SK-N-SH treated with all-trans-retinoic acid at 6 μM for 48 hours (cell line): Measurements from ENCODE around the gene ZFAND3.

Source experiments
- ATAC-seq: fragments of 200-7000 bp; cut with Tn5 transposase; 3 replicates; pipeline ENCODE4 v1.9.1; 2020; ENCODE audit warnings: mild to moderate bottlenecking, moderate library complexity
- ARNTL ChIP-seq: fragments of 450-650 bp; formaldehyde crosslinking; IDR thresholded peaks from 2 replicates; pipeline ENCODE4 v1.5.0; 2020; ENCODE audit warnings: low read depth, mild to moderate bottlenecking, moderate library complexity, borderline replicate concordance
- BACH2 ChIP-seq: fragments of 250-450 bp; sonication (Bioruptor Pico); IDR thresholded peaks from 2 replicates; pipeline ENCODE4 v1.9.0; 2021; ENCODE audit warnings: mild to moderate bottlenecking, borderline replicate concordance
- ESRRG ChIP-seq: fragments of 250-450 bp; sonication (Bioruptor Pico); IDR thresholded peaks from 2 replicates; pipeline ENCODE4 v1.6.1; 2021; ENCODE audit warnings: mild to moderate bottlenecking
- GLIS3 ChIP-seq: fragments of 250-450 bp; sonication (Bioruptor Pico); IDR thresholded peaks from 2 replicates; pipeline ENCODE4 v1.5.0; 2020; ENCODE audit warnings: mild to moderate bottlenecking, moderate library complexity
- OSR1 ChIP-seq: fragments of 250-450 bp; sonication (Bioruptor Pico); IDR thresholded peaks from 2 replicates; pipeline ENCODE4 v1.8.0; 2022; ENCODE audit warnings: moderate library complexity, mild to moderate bottlenecking, inconsistent platforms
- PATZ1 ChIP-seq: fragments of 250-450 bp; sonication (Bioruptor Pico); IDR thresholded peaks from 2 replicates; pipeline ENCODE4 v1.8.0; 2020; ENCODE audit warnings: mild to moderate bottlenecking, moderate library complexity, borderline replicate concordance
- POU6F1 ChIP-seq: fragments of 250-450 bp; sonication (Bioruptor Pico); IDR thresholded peaks from 2 replicates; pipeline ENCODE4 v1.8.0; 2021; ENCODE audit warnings: low read depth, mild to moderate bottlenecking, moderate library complexity, borderline replicate concordance
- PPARA ChIP-seq: fragments of 250-450 bp; sonication (Bioruptor Pico); IDR thresholded peaks from 2 replicates; pipeline ENCODE4 v1.5.0; 2020; ENCODE audit warnings: mild to moderate bottlenecking, borderline replicate concordance
- RARB ChIP-seq: fragments of 250-450 bp; sonication (Bioruptor Pico); IDR thresholded peaks from 2 replicates; pipeline ENCODE4 v1.8.0; 2021; ENCODE audit warnings: mild to moderate bottlenecking, moderate library complexity
- SNAI2 ChIP-seq: fragments of 250-450 bp; sonication (Bioruptor Pico); IDR thresholded peaks from 2 replicates; pipeline ENCODE4 v1.5.0; 2020; ENCODE audit warnings: mild to moderate bottlenecking, moderate library complexity
- TOX ChIP-seq: fragments of 250-450 bp; sonication (Bioruptor Pico); IDR thresholded peaks from 2 replicates; pipeline ENCODE4 v1.8.0; 2021; ENCODE audit warnings: mild to moderate bottlenecking, moderate library complexity, borderline replicate concordance
- TSHZ2 ChIP-seq: fragments of 250-450 bp; sonication (Bioruptor Pico); IDR thresholded peaks from 2 replicates; pipeline ENCODE4 v1.5.0; 2020; ENCODE audit warnings: mild to moderate bottlenecking, moderate library complexity
- ZC3H10 ChIP-seq: fragments of 250-450 bp; sonication (Bioruptor Pico); IDR thresholded peaks from 2 replicates; pipeline ENCODE4 v1.5.1; 2021; ENCODE audit warnings: mild to moderate bottlenecking, moderate library complexity
- ZFP3 ChIP-seq: fragments of 250-450 bp; sonication (Bioruptor Pico); IDR thresholded peaks from 2 replicates; pipeline ENCODE4 v1.5.0; 2020; ENCODE audit warnings: mild to moderate bottlenecking, moderate library complexity
- ZFP30 ChIP-seq: fragments of 450-650 bp; formaldehyde crosslinking; IDR thresholded peaks from 2 replicates; pipeline ENCODE4 v1.5.0; 2022; ENCODE audit warnings: mild to moderate bottlenecking, moderate library complexity
- ZNF565 ChIP-seq: fragments of 450-650 bp; formaldehyde crosslinking; conservative IDR thresholded peaks from 2 replicates; pipeline ENCODE4 v1.5.0; 2020; ENCODE audit warnings: low read depth, mild to moderate bottlenecking, moderate library complexity
- ZNF70 ChIP-seq: fragments of 450-650 bp; formaldehyde crosslinking; IDR thresholded peaks from 2 replicates; pipeline ENCODE4 v1.5.0; 2020; ENCODE audit warnings: mild to moderate bottlenecking, moderate library complexity
- ZNF8 ChIP-seq: fragments of 450-650 bp; formaldehyde crosslinking; IDR thresholded peaks from 2 replicates; pipeline ENCODE4 v1.5.0; 2020; ENCODE audit warnings: mild to moderate bottlenecking, moderate library complexity
- TF ChIP-seq, protein P1 (sequence below): fragments of 250-450 bp; sonication (Bioruptor Pico); IDR thresholded peaks from 2 replicates; pipeline ENCODE4 v1.5.1; 2021; ENCODE audit warnings: mild to moderate bottlenecking, moderate library complexity

ZFAND3 gene

DNA sequence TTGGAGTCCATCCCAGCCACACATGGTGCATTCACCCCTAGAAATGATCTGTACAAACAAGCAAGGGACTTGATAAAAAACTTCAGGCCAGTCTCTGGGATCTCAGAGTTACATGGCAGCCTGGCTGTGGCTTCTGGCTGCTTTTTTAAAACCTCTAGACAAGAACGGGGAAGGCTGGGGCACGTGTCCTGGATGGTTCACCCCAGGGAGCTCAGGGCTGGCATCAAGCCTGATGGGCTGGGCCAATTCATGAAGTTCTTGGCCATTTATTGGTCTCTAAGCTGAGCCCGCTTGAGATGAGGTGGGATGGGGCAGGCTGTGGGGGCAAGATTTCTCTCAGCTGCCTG is 10.4 kb upstream of the ZFAND3 start:
- TF ChIP-seq ARNTL (no peak), BACH2 (CRISPR knock-in tag) (no peak), ESRRG (CRISPR knock-in tag) (no peak), TOX (CRISPR knock-in tag) (no peak), PPARA (CRISPR knock-in tag) (no peak), TSHZ2 (CRISPR knock-in tag) (no peak), ZFP3 (CRISPR knock-in tag) (no peak), ZFP30 (CRISPR knock-in tag) (no peak)
- TF ChIP-seq, protein P1, sequence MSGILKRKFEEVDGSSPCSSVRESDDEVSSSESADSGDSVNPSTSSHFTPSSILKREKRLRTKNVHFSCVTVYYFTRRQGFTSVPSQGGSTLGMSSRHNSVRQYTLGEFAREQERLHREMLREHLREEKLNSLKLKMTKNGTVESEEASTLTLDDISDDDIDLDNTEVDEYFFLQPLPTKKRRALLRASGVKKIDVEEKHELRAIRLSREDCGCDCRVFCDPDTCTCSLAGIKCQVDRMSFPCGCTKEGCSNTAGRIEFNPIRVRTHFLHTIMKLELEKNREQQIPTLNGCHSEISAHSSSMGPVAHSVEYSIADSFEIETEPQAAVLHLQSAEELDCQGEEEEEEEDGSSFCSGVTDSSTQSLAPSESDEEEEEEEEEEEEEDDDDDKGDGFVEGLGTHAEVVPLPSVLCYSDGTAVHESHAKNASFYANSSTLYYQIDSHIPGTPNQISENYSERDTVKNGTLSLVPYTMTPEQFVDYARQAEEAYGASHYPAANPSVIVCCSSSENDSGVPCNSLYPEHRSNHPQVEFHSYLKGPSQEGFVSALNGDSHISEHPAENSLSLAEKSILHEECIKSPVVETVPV: no peak
- ATAC-seq: no peak

GRCh38 chr6:37812841-37813240 is 6.7 kb upstream of the ZFAND3 start:
- no peak for ATAC-seq
- TF ChIP-seq ARNTL (no peak), OSR1 (no peak), GLIS3 (CRISPR knock-in tag) (no peak), SNAI2 (CRISPR knock-in tag) (no peak), TOX (CRISPR knock-in tag) (no peak)

GRCh38 chr6:37814374-37814773 is 5.2 kb upstream of the ZFAND3 start:
- ATAC-seq: no peak

More at GRCh38 chr6:37814374-37814773, 5.2 kb upstream of the ZFAND3 start:
- TF ChIP-seq ZC3H10: no peak
- no peak for TF ChIP-seq ZNF8 (CRISPR knock-in tag)
- TF ChIP-seq, protein P1: no peak
- no peak for TF ChIP-seq BACH2 (CRISPR knock-in tag)
- TF ChIP-seq PPARA (CRISPR knock-in tag): no peak
- no peak for TF ChIP-seq SNAI2 (CRISPR knock-in tag)
- TF ChIP-seq ZNF565 (CRISPR knock-in tag): no peak
- TF ChIP-seq POU6F1 (CRISPR knock-in tag): no peak
- TF ChIP-seq PATZ1: no peak
- no peak for TF ChIP-seq ESRRG (CRISPR knock-in tag)
- no peak for TF ChIP-seq ZFP30 (CRISPR knock-in tag)
- no peak for TF ChIP-seq ZNF70 (CRISPR knock-in tag)
- no peak for TF ChIP-seq RARB (CRISPR knock-in tag)
- no peak for TF ChIP-seq ZFP3 (CRISPR knock-in tag)
- TF ChIP-seq TOX (CRISPR knock-in tag): no peak
- TF ChIP-seq, all 23 proteins: peak for 0
